Lower leg skin (tissue), 4 donors: ENCODE data around the gene APCDD1L. TPM values are rescaled to one million over a fixed set of nuclear protein-coding genes. Genes with fewer than 3 reads are reported as not detected.
"Not testable (repeated sequence)": the region's sequence is repeated elsewhere in the genome, so short reads cannot be mapped to it uniquely, and the experiment has no call there.

Source experiments
- DNase-seq, 2 donors: peaks; one replicate each; pipeline ENCODE4 v3.0.0-alpha.2; 2019; ENCODE audit warnings: low spot score in 2 of 2
- H3K4me3 ChIP-seq: fragments of 200-600 bp; sonication (generic); 2 replicates; pipeline ENCODE4 v1.5.1; 2017; ENCODE audit warnings: mild to moderate bottlenecking, low read depth; ENCODE audit not compliant: poor library complexity, severe bottlenecking
- CTCF ChIP-seq, 3 donors: fragments of 450-650 bp; IDR thresholded peaks; one replicate each; pipeline ENCODE4 v1.5.1; 2016; ENCODE audit warnings: antibody characterized with exemption in 3 of 3, mild to moderate bottlenecking in 3 of 3, moderate library complexity in 2 of 3
- POLR2A ChIP-seq, 2 donors: fragments of 450-650 bp; IDR thresholded peaks; one replicate each; pipeline ENCODE4 v1.6.1; 2016 to 2017; ENCODE audit warnings: antibody characterized with exemption in 2 of 2, mild to moderate bottlenecking in 1 of 2, moderate library complexity in 1 of 2
- WGBS, 2 donors: methylation state at CpG; one replicate each; pipeline ENCODE4 v1.1.5; 2018; 5-methylcytosine and 5-hydroxymethylcytosine counted together
- intact Hi-C: fragments of 100-400 bp; cut with DNase I; formaldehyde crosslinking; loops from one replicate; pipeline ENCODE4 v1.15.0; 2023; ENCODE audit warnings: low total_unique reads
- total RNA-seq, 4 donors: library from RNA; depleted of rRNA; stranded (reverse); fragments of >200 nt; gene quantifications; one replicate each; pipeline ENCODE4 v1.1.0, GENCODE V29; 2016

Gene APCDD1L
- total RNA-seq, 4 donors from 2014 or later, result 0.49 to 2.4 (median 1.4) TPM

GRCh38 chr20:58416835-58417234 is 98.4 kb downstream of the APCDD1L start:
- intact Hi-C loops, result no loop called here
- no peak overlapping the region for H3K4me3 ChIP-seq
- DNase-seq, result no peak
- no peak for TF ChIP-seq POLR2A (IDR thresholded peaks at IDR 0.05)
- no peak for TF ChIP-seq CTCF (IDR thresholded peaks at IDR 0.05)
- 94% methylated on average over 2 of the region's 2 CpGs for WGBS, 2 donors

- no peak for TF ChIP-seq CTCF (IDR thresholded peaks at IDR 0.05)
- DNase-seq, result no peak
- WGBS, 2 donors, result 83 to 100% methylated on average over 1 of the region's 1 CpG
- intact Hi-C loops, result no loop called here
- H3K4me3 ChIP-seq, result no peak overlapping the region
Observed at GRCh38 chr20:58416057-58416456, 99.1 kb downstream of the APCDD1L start.

GRCh38 chr20:58414786-58415185 is 100.4 kb downstream of the APCDD1L start:
- 93 to 95% methylated on average over 17 to 21 of the region's 26 CpGs for WGBS, 2 donors
- H3K4me3 ChIP-seq, DNase-seq, intact Hi-C loops: not testable (repeated sequence)

GRCh38 chr20:58414216-58414615 is 101.0 kb downstream of the APCDD1L start:
- H3K4me3 ChIP-seq, intact Hi-C loops, DNase-seq: not testable (repeated sequence)
- no CpG with 5 or more reads among the region's 35 CpGs for WGBS, 2 donors

Other genes with a start within 250 kb of the APCDD1L start
- 10 to 100 TPM; 18.3 to 21.6 (median 20.1) TPM for gene RAB22A, start 205.7 kb downstream of the APCDD1L start, total RNA-seq
- gene VAPB, start 126.2 kb downstream of the APCDD1L start, total RNA-seq, result 10 to 100 TPM in 3 of 4 donors, 1 to 10 TPM in 1; 9.4 to 13.0 (median 11.0) TPM
- 10 to 100 TPM; 36.0 to 52.1 (median 44.2) TPM for gene STX16, start 135.9 kb upstream of the APCDD1L start, total RNA-seq
- 10 to 100 TPM; 21.7 to 37.9 (median 29.7) TPM for gene NPEPL1, start 177.4 kb upstream of the APCDD1L start, total RNA-seq